AG09309 (cell line): ENCODE data around the gene FBXW4.

Source experiments
- DNase-seq: peaks from one replicate; pipeline ENCODE4 v3.0.0-alpha.2; 2010; ENCODE audit warnings: low read depth
- H3K4me3 ChIP-seq: 2 replicates; pipeline ENCODE4 v1.5.1; 2011; ENCODE audit warnings: mild to moderate bottlenecking, low read depth, low read length, moderate library complexity; ENCODE audit not compliant: control insufficient read depth
- CTCF ChIP-seq: IDR thresholded peaks from 2 replicates; pipeline ENCODE4 v1.5.1; 2011; ENCODE audit warnings: mild to moderate bottlenecking, low read depth, low read length, inconsistent platforms; ENCODE audit not compliant: insufficient read depth, control insufficient read depth; ENCODE audit errors: missing control alignments

Gene FBXW4

DNA sequence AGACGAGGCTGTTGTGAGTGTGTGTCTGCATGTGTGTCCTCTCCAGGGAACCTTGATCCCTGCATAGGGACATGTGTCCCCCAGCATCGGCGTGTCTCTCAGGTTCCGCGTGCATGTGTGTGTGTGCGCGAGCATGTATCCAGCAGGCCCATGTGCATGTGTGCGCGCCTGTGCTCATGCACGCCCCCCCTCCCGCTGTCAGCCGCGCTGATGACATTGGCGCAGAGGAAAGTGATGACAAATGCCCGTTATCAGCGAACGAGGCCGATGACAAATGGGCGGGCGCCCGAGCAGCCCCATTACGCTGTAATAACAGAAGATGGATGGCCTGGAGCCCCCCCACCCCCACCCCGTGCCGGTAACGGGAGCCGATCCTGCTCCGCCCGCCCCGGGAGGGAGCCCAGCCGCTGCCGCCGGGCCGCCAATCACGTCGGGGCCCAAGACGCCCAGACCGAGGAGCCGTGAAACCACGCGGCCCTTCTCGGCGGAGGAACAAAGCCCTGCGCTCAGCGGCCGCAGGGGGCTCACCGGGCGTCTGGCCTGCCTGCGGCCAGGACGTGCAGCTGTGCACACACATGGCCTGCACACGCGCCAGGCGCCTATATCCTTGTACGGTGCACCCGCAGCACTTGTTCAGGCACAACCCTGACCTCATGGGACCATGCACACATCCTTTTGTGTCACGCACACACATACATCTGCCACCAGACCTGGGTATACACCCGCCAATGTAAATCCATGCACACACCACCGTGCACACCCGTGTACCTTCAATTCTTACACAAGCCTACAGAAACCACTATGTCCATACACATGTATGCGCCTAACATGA is 128.4 kb downstream of the FBXW4 start:
- no peak overlapping the region for H3K4me3 ChIP-seq
- no peak for TF ChIP-seq CTCF
- no peak for DNase-seq

DNA sequence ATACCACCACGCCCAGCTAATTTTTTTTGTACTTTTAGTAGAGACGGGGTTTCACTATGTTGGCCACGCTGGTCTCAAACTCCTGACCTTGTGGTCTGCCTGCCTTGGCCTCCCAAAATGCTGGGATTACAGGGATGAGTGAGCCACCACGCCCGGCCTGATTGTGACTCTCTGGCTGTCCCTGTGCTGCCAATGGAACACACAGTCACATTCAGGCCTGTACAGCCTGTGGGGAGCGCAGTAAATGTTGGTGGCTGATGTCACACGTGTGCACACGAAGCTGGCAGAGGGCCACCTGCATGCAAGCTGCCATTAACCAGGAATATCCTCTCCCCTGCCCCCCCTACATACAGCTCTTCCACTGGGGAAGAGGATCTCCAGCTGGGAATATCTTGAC is 129.0 kb downstream of the FBXW4 start:
- DNase-seq, result no peak
- no peak for TF ChIP-seq CTCF
- no peak overlapping the region for H3K4me3 ChIP-seq

DNA sequence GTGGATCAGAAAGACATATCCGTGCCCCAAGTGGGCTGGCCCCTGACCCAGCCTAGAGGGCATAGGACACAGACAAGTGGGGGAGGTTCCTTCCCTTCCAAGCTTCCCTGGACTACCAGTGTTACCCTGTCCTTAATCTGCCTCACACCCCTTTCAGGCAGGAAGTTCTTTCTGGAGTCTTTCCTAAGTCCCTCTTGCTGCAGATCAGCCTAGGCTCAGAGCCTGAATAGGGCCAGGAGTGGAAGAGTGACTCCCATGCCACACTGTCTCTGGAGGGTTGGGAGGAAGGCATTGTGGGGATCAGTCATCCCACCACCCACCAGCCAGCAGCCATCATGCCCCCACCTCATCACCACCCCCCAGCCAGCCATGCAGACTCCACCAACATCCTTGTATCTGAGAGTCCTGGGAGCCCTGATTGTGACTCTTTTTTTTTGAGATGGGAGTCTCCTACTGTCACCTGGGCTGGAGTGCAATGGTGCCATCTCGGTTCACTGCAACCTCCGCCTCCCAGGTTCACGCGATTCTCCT is 129.5 kb downstream of the FBXW4 start:
- DNase-seq, result no peak
- no peak overlapping the region for H3K4me3 ChIP-seq
- no peak for TF ChIP-seq CTCF

GRCh38 chr10:101564490-101564991 is 130.4 kb downstream of the FBXW4 start:
- no peak overlapping the region for H3K4me3 ChIP-seq
- DNase-seq, result no peak
- TF ChIP-seq CTCF, result no peak

DNA sequence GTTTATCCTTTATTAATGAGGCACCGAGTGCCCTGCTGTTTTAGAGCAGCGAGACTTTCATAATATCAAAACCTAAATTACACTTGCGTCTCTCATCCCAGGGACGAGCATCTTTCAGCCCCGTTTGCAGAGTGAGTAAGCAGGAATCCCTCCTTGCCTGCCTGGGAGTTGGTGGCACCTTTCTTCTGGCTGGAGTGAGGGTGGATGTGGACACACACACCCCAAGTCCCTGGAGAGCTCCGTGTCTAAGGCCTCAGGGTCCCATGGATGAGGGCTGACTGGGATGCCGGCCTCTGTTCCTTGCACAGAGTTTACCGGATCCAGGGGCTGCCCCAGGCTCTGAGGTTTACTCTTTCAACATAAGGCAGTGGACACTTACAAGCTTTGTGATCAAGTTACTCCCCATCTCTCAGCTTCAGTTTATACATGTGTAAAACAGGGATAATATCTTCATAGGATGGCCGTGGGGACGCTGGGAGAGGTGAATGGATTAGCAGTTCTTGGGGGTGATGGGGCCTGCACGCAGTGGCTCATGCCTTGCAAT is 131.4 kb downstream of the FBXW4 start:
- TF ChIP-seq CTCF, result no peak
- no peak for DNase-seq
- H3K4me3 ChIP-seq, result no peak overlapping the region

DNA sequence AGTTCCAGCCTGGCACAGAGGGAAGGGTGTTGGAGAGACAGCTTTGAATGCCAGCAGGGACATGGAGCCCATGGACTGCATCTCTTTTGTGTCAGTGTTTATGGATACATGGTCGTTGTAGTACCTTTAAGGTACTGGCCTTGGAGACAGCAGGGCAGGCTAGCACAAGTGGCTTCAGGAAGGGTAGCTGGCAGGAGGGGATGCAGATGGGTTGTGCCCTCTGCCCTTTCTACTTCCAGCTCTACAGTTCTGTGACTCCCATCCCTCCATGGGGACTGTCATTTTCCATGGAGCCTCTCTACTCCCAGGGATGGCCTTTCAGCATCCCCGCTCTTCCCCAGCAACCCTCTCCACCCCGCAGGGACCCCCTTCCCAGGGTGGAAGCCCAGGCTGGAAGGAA is 132.0 kb downstream of the FBXW4 start:
- DNase-seq, result no peak
- no peak overlapping the region for H3K4me3 ChIP-seq
- no peak for TF ChIP-seq CTCF
